GM10266 (cell line): ENCODE measurements around the gene WHRN.

Experiments used
- DNase-seq: peaks from one replicate; pipeline ENCODE4 v3.0.0; 2012; ENCODE audit errors: extremely low spot score
- CTCF ChIP-seq: IDR thresholded peaks from 2 replicates; pipeline ENCODE4 v1.5.1; 2012; ENCODE audit warnings: mild to moderate bottlenecking, low read depth; ENCODE audit not compliant: control insufficient read depth, insufficient read depth; ENCODE audit errors: missing control alignments

The WHRN gene

GRCh38 chr9:114522847-114523246 lies 17.6 kb upstream of the WHRN start:
- no peak for TF ChIP-seq CTCF
- DNase-seq, result no peak

GRCh38 chr9:114522286-114522685 lies 17.0 kb upstream of the WHRN start:
- no peak for DNase-seq
- TF ChIP-seq CTCF, result no peak

GRCh38 chr9:114521846-114522245 lies 16.6 kb upstream of the WHRN start:
- TF ChIP-seq CTCF, result no peak
- no peak for DNase-seq

GRCh38 chr9:114518599-114519022 lies 13.3 kb upstream of the WHRN start:
- no peak for TF ChIP-seq CTCF

GRCh38 chr9:114518120-114518519 lies 12.8 kb upstream of the WHRN start:
- TF ChIP-seq CTCF, result no peak
- no peak for DNase-seq

More at GRCh38 chr9:114518599-114519022, 13.3 kb upstream of the WHRN start:
- DNase-seq, result peak; percentile 55

- no peak for TF ChIP-seq CTCF
- DNase-seq, result no peak
Observed at GRCh38 chr9:114516913-114517312, 11.6 kb upstream of the WHRN start.

GRCh38 chr9:114515528-114515927 lies 10.3 kb upstream of the WHRN start:
- no peak for TF ChIP-seq CTCF

More at GRCh38 chr9:114515528-114515927, 10.3 kb upstream of the WHRN start:
- DNase-seq, result no peak
